ENCODE data around the gene ATP10A.

DNA sequence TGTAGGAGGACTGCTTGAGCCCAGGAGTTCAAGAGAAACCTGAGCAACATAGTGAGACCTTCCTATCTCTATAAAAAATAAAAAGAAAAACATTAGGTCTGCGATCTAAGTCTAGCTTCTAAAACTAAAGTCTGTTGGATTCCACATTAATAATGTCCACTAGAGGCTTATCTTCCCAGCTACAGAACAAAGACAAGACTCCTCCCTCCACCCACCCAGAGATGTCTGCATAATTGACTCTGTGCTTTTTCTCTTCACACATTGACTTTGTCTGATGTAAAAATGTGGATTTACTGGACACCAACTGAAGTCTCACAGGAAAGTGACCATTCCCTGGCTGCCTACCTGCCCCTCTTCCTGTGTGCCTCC lies 91.8 kb downstream of the ATP10A start:
- TF ChIP-seq, protein P1, sequence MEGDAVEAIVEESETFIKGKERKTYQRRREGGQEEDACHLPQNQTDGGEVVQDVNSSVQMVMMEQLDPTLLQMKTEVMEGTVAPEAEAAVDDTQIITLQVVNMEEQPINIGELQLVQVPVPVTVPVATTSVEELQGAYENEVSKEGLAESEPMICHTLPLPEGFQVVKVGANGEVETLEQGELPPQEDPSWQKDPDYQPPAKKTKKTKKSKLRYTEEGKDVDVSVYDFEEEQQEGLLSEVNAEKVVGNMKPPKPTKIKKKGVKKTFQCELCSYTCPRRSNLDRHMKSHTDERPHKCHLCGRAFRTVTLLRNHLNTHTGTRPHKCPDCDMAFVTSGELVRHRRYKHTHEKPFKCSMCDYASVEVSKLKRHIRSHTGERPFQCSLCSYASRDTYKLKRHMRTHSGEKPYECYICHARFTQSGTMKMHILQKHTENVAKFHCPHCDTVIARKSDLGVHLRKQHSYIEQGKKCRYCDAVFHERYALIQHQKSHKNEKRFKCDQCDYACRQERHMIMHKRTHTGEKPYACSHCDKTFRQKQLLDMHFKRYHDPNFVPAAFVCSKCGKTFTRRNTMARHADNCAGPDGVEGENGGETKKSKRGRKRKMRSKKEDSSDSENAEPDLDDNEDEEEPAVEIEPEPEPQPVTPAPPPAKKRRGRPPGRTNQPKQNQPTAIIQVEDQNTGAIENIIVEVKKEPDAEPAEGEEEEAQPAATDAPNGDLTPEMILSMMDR (IDR thresholded peaks at IDR 0.05), result peak in 2 of 6 experiments; percentile 7 to 9
- TF ChIP-seq POLR2A (IDR thresholded peaks at IDR 0.05), result no peak

Data from adrenal gland (tissue), 5 donors.